ENCODE results near the gene STX10. TPM values are rescaled to one million over a fixed set of nuclear protein-coding genes. Genes with fewer than 3 reads are reported as not detected.

Gene STX10
- total RNA-seq, 4 donors from 2014 or later, result 50.5 to 98.4 (median 72.6) TPM

- TF ChIP-seq, protein P1, sequence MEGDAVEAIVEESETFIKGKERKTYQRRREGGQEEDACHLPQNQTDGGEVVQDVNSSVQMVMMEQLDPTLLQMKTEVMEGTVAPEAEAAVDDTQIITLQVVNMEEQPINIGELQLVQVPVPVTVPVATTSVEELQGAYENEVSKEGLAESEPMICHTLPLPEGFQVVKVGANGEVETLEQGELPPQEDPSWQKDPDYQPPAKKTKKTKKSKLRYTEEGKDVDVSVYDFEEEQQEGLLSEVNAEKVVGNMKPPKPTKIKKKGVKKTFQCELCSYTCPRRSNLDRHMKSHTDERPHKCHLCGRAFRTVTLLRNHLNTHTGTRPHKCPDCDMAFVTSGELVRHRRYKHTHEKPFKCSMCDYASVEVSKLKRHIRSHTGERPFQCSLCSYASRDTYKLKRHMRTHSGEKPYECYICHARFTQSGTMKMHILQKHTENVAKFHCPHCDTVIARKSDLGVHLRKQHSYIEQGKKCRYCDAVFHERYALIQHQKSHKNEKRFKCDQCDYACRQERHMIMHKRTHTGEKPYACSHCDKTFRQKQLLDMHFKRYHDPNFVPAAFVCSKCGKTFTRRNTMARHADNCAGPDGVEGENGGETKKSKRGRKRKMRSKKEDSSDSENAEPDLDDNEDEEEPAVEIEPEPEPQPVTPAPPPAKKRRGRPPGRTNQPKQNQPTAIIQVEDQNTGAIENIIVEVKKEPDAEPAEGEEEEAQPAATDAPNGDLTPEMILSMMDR (IDR thresholded peaks at IDR 0.05; ENCODE audit: low read depth), result no peak
Observed at GRCh38 chr19:13138171-13138915, 11.8 kb downstream of the STX10 start.

- TF ChIP-seq, protein P1 (IDR thresholded peaks at IDR 0.05; ENCODE audit: low read depth), result no peak
Observed at GRCh38 chr19:13137290-13137794, 12.8 kb downstream of the STX10 start.

GRCh38 chr19:13135068-13136062, 14.8 kb downstream of the STX10 start:
- TF ChIP-seq, protein P1 (IDR thresholded peaks at IDR 0.05; ENCODE audit: low read depth), result no peak

- TF ChIP-seq, protein P1 (IDR thresholded peaks at IDR 0.05; ENCODE audit: low read depth), result no peak
Observed at GRCh38 chr19:13134626-13135025, 15.5 kb downstream of the STX10 start.

- TF ChIP-seq, protein P1 (IDR thresholded peaks at IDR 0.05; ENCODE audit: low read depth), result no peak
Observed at GRCh38 chr19:13133241-13133870, 16.8 kb downstream of the STX10 start.

DNA sequence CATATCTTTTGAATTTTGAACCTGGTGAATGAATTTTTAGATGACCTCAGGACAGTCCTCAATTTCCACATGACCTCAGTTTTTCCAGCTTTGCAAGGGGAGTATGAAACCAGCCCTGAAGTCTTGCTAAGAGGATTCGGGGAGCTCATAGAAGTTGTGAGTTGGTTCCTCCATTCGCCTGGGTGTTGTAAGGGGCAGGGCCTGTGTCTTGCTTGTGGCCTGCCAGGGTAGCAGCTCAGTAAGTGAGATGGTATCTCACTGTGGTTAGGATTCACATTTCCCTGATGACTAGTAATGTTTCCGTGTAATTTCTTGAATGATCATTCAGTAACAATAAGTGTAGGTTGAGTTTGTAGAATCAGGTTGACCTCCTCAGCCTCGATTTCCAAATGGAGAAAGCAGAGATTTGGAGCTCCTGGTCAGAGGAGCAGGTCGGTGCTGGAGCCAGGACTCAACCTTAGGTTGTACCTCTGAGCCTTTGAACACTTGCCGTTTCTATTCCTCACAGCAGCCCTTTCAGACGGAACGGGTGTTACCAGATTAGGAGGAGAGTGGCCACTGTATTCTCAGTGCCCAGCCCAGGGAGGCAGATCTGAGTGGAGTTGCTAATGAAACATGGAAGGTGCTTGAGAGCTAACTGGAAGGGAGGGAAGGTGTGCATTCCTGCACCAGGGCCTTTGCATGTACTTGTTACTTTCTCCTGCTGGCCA, 17.5 kb downstream of the STX10 start:
- TF ChIP-seq, protein P1 (IDR thresholded peaks at IDR 0.05; ENCODE audit: low read depth), result no peak
